CD4-positive, alpha-beta memory T cell (primary cell): ENCODE data around the gene TMOD3. TPM values are rescaled to one million over a fixed set of nuclear protein-coding genes. Genes with fewer than 3 reads are reported as not detected.
"Not testable (repeated sequence)": the region's sequence is repeated elsewhere in the genome, so short reads cannot be mapped to it uniquely, and the experiment has no call there.

Source experiments
- CTCF ChIA-PET: fragments of 350-600 bp; sonication (Branson Sonifier 250); formaldehyde crosslinking; loops from one replicate; lab custom pipeline; 2021; ENCODE audit warnings: inconsistent platforms; ENCODE audit not compliant: partially characterized antibody; lab: Charles Lee
- POLR2A ChIA-PET: fragments of 350-600 bp; sonication (Branson Sonifier 250); formaldehyde crosslinking; loops from one replicate; lab custom pipeline; 2021; ENCODE audit not compliant: partially characterized antibody; lab: Charles Lee
- DNase-seq, 5 donors: peaks; one replicate each; pipeline versions ENCODE4 v3.0.0 to v3.0.0-alpha.2; 2020 to 2022; ENCODE audit warnings: mixed read lengths in 1 of 5
- H3K27ac ChIP-seq: one replicate; pipeline ENCODE4 v1.7.0; 2013; ENCODE audit warnings: low read depth, low read length
- H3K27me3 ChIP-seq: 2 replicates; pipeline ENCODE4 v1.7.0; 2013; ENCODE audit warnings: mild to moderate bottlenecking, low read length, moderate library complexity; ENCODE audit not compliant: insufficient read depth
- H3K36me3 ChIP-seq: 2 replicates; pipeline ENCODE4 v1.7.0; 2013; ENCODE audit warnings: mild to moderate bottlenecking, low read length, moderate library complexity; ENCODE audit not compliant: insufficient read depth
- H3K4me1 ChIP-seq: 2 replicates; pipeline ENCODE4 v1.7.0; 2013; ENCODE audit warnings: mild to moderate bottlenecking, low read length, moderate library complexity; ENCODE audit not compliant: insufficient read depth
- H3K4me3 ChIP-seq, 2 donors: one replicate each; pipeline ENCODE4 v1.7.0; 2013; ENCODE audit warnings: low read length in 2 of 2, mild to moderate bottlenecking in 1 of 2
- H3K9me3 ChIP-seq, 2 donors: one replicate each; pipeline ENCODE4 v1.7.0; 2013; ENCODE audit warnings: low read length in 2 of 2, control low read depth in 1 of 2; ENCODE audit not compliant: control insufficient read depth in 1 of 2
- H3K27ac Mint-ChIP-seq, 7 donors: one replicate each; pipeline ENCODE4 v1.8.0; 2020 to 2021; ENCODE audit warnings: mixed read lengths in 7 of 7, mild to moderate bottlenecking in 6 of 7, inconsistent platforms in 3 of 7, moderate library complexity in 3 of 7
- H3K27me3 Mint-ChIP-seq, 2 donors: one replicate each; pipeline ENCODE4 v1.8.0; 2020 to 2021; ENCODE audit warnings: mixed read lengths in 2 of 2
- H3K36me3 Mint-ChIP-seq, 2 donors: one replicate each; pipeline ENCODE4 v1.8.0; 2020 to 2021; ENCODE audit warnings: mixed read lengths in 2 of 2, inconsistent platforms in 1 of 2, mild to moderate bottlenecking in 1 of 2
- H3K4me1 Mint-ChIP-seq, 4 donors: one replicate each; pipeline ENCODE4 v1.8.0; 2020 to 2021; ENCODE audit warnings: mixed read lengths in 4 of 4, mild to moderate bottlenecking in 1 of 4
- H3K4me3 Mint-ChIP-seq, 8 donors: one replicate each; pipeline ENCODE4 v1.8.0; 2020 to 2021; ENCODE audit warnings: mixed read lengths in 8 of 8, mild to moderate bottlenecking in 7 of 8, moderate library complexity in 6 of 8, inconsistent platforms in 3 of 8
- H3K9me3 Mint-ChIP-seq, 8 donors: one replicate each; pipeline ENCODE4 v1.8.0; 2020 to 2021; ENCODE audit warnings: mixed read lengths in 8 of 8, mild to moderate bottlenecking in 5 of 8, inconsistent platforms in 3 of 8, moderate library complexity in 1 of 8
- intact Hi-C: fragments of 100-400 bp; cut with micrococcal nuclease; formaldehyde crosslinking; loops from one replicate; pipeline ENCODE4 v1.15.1; 2023
- polyA plus RNA-seq, 2 donors: library from polyadenylated mRNA; unstranded; fragments of 300-500 nt; fragmentation: Illumina TruSeq; gene quantifications; one replicate each; pipeline ENCODE4 v1.2.3, GENCODE V29; 2021
- total RNA-seq, 2 experiments: library from RNA; stranded (reverse); gene quantifications; one replicate each; pipeline ENCODE4 v1.2.3, GENCODE V29; 2021

TMOD3 gene
- total and polyA plus RNA-seq, 4 experiments from 2014 or later = 37.8 to 59.3 (median 46.4) TPM

GRCh38 chr15:51792474-51792873 is 37.0 kb upstream of the TMOD3 start:
- H3K4me3 ChIP-seq, H3K9me3 ChIP-seq, H3K27me3 ChIP-seq, H3K36me3 ChIP-seq, H3K4me1 ChIP-seq, H3K27ac ChIP-seq, H3K4me1 Mint-ChIP-seq, DNase-seq, H3K27me3 Mint-ChIP-seq, intact Hi-C loops, H3K4me3 Mint-ChIP-seq, POLR2A ChIA-PET, CTCF ChIA-PET, H3K36me3 Mint-ChIP-seq: not testable (repeated sequence)
- peaks cover 0 to 14% (median 0%) of the 10 kb centered on the region in 8 donors for H3K9me3 Mint-ChIP-seq
- H3K27ac Mint-ChIP-seq = peak overlapping the region in 1 of 7 donors; percentile 66

DNA sequence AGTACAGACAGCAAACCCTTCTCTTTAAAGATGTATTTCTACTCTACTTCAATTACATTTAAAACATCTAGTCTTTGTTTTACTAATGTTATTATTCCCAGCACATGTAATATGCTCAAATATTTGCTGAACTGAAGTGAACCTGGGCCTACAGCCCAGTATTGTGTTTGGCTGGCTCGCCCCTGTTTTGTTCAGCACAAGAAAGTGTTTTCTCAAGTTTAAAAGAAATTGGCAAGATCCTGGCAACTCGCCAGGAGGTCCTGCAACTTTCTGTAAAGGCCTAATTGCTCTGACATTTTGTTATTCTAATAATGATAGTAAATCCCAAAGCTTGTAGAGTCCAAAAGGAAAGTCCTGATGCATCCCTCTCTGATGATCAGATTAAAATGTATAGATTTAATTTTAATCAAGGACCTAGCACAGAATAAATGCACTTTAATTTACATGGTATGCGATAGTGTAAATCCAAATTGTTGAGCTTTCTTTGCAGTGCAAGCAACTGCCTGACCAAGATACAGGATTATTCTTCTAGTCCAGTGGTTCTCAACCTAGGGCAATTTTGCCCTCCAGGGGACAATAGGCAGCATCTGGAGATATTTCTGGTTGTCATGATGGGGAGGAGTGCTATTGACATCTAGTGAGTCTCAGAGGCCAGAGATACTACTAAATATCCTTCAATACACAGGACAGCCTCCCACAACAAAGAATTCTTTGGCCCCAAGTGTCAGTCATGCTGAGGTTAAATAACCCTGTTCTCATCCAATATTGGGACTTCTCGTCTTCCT is 35.7 kb upstream of the TMOD3 start:
- Histone ChIP-seq H3K9me3 (no peaks in the 10 kb centered on the region), H3K4me1 (no peaks in the 10 kb centered on the region), H3K4me3 (no peak overlapping the region), H3K27ac (no peak overlapping the region), H3K27me3 (no peaks in the 10 kb centered on the region), H3K36me3 (peaks cover 7% of the 10 kb centered on the region)
- Mint-ChIP-seq H3K4me3 (no peak overlapping the region), H3K27me3 (no peaks in the 10 kb centered on the region), H3K9me3 (peaks cover 0 to 14% (median 0%) of the 10 kb centered on the region in 8 donors), H3K27ac (no peak overlapping the region), H3K4me1 (peaks cover 0 to 2% (median 0%) of the 10 kb centered on the region in 4 donors), H3K36me3 (peaks cover 7 to 8% of the 10 kb centered on the region in 2 donors)
- ChIA-PET CTCF (interaction anchor here (1.5 kb wide), 1 partner anchor 17 kb away, joined by 4 read pairs; no protein-coding TSS in a partner anchor), POLR2A (no interaction called here)
- DNase-seq = no peak
- intact Hi-C loops = no loop called here

GRCh38 chr15:51796847-51797401 is 32.5 kb upstream of the TMOD3 start:
- Histone ChIP-seq H3K4me1 (no peaks in the 10 kb centered on the region), H3K36me3 (peaks cover 7% of the 10 kb centered on the region), H3K9me3 (no peaks in the 10 kb centered on the region), H3K27ac (no peak overlapping the region), H3K27me3 (no peaks in the 10 kb centered on the region), H3K4me3 (no peak overlapping the region)
- POLR2A ChIA-PET = no interaction called here
- CTCF ChIA-PET = no interaction called here
- Mint-ChIP-seq H3K4me1 (peaks cover 0 to 2% (median 0%) of the 10 kb centered on the region in 4 donors), H3K27ac (no peak overlapping the region), H3K27me3 (no peaks in the 10 kb centered on the region), H3K36me3 (peaks cover 30 to 31% of the 10 kb centered on the region in 2 donors), H3K4me3 (no peak overlapping the region), H3K9me3 (peaks cover 0 to 4% (median 0%) of the 10 kb centered on the region in 8 donors)
- DNase-seq = no peak
- intact Hi-C loops = no loop called here

GRCh38 chr15:51798281-51798680 is 31.2 kb upstream of the TMOD3 start:
- peaks cover 35% of the 10 kb centered on the region in 2 donors for H3K36me3 Mint-ChIP-seq
- Histone ChIP-seq H3K4me1 (no peaks in the 10 kb centered on the region), H3K9me3 (no peaks in the 10 kb centered on the region), H3K36me3 (peaks cover 7% of the 10 kb centered on the region), H3K27me3 (no peaks in the 10 kb centered on the region), H3K4me3 (no peak overlapping the region), H3K27ac (no peak overlapping the region)
- H3K4me3 Mint-ChIP-seq = no peak overlapping the region
- H3K4me1 Mint-ChIP-seq = peaks cover 0 to 2% (median 0%) of the 10 kb centered on the region in 4 donors
- peak overlapping the region in 3 of 7 donors; percentile 8 to 57 (median 52) for H3K27ac Mint-ChIP-seq
- no peak for DNase-seq
- no peaks in the 10 kb centered on the region for H3K9me3 Mint-ChIP-seq
- intact Hi-C loops = no loop called here
- H3K27me3 Mint-ChIP-seq = no peaks in the 10 kb centered on the region
- ChIA-PET POLR2A (no interaction called here), CTCF (no interaction called here)

GRCh38 chr15:51799282-51800252 is 29.9 kb upstream of the TMOD3 start:
- H3K36me3 Mint-ChIP-seq = peaks cover 44% of the 10 kb centered on the region in 2 donors
- Histone ChIP-seq H3K9me3 (no peaks in the 10 kb centered on the region), H3K4me3 (no peak overlapping the region), H3K36me3 (peaks cover 7% of the 10 kb centered on the region), H3K27me3 (no peaks in the 10 kb centered on the region), H3K4me1 (no peaks in the 10 kb centered on the region), H3K27ac (no peak overlapping the region)
- no peak overlapping the region for H3K4me3 Mint-ChIP-seq
- POLR2A ChIA-PET = no interaction called here
- CTCF ChIA-PET = no interaction called here
- no peaks in the 10 kb centered on the region for H3K9me3 Mint-ChIP-seq
- no peaks in the 10 kb centered on the region for H3K27me3 Mint-ChIP-seq
- peak overlapping the region in 1 of 7 donors; percentile 47 for H3K27ac Mint-ChIP-seq
- DNase-seq = no peak
- peaks cover 0 to 2% (median 0%) of the 10 kb centered on the region in 4 donors for H3K4me1 Mint-ChIP-seq
- intact Hi-C loops = no loop called here

GRCh38 chr15:51801391-51801835 is 28.0 kb upstream of the TMOD3 start:
- intact Hi-C loops = no loop called here
- Histone ChIP-seq H3K36me3 (peaks cover 12% of the 10 kb centered on the region), H3K27me3 (no peaks in the 10 kb centered on the region), H3K4me1 (no peaks in the 10 kb centered on the region), H3K9me3 (no peaks in the 10 kb centered on the region), H3K27ac (no peak overlapping the region), H3K4me3 (no peak overlapping the region)
- H3K36me3 Mint-ChIP-seq = peaks cover 47 to 48% of the 10 kb centered on the region in 2 donors
- no peaks in the 10 kb centered on the region for H3K9me3 Mint-ChIP-seq
- no peaks in the 10 kb centered on the region for H3K27me3 Mint-ChIP-seq
- H3K27ac Mint-ChIP-seq = peak overlapping the region in 1 of 7 donors; percentile 30
- H3K4me1 Mint-ChIP-seq = peaks cover 0 to 2% (median 0%) of the 10 kb centered on the region in 4 donors
- no peak for DNase-seq
- CTCF ChIA-PET = interaction anchor here (1.0 kb wide), 1 partner anchor 24 kb away, joined by 4 read pairs; no protein-coding TSS in a partner anchor
- POLR2A ChIA-PET = no interaction called here
- H3K4me3 Mint-ChIP-seq = no peak overlapping the region
